SK-N-SH (cell line): ENCODE results near the gene RAB7B. TPM values are rescaled to one million over a fixed set of nuclear protein-coding genes. Genes with fewer than 3 reads are reported as not detected.

Source experiments
- CTCF ChIA-PET: fragments of 300-600, 350-600 bp; formaldehyde crosslinking; extraction: SDS; loops from one replicate; lab custom pipeline; 2021; lab: Yijun Ruan, JAX
- POLR2A ChIA-PET: fragments of 350-600 bp; sonication (Branson Sonifier 250); formaldehyde crosslinking; extraction: SDS; loops from one replicate; lab custom pipeline; 2020; ENCODE audit warnings: antibody characterized with exemption, inconsistent platforms; lab: Yijun Ruan, JAX
- DNase-seq: peaks from one replicate; pipeline ENCODE4 v3.0.0; 2012
- H2AFZ ChIP-seq: fragments of 200-600 bp; sonication (generic); 2 replicates; pipeline ENCODE4 v1.8.1; 2016; ENCODE audit warnings: antibody characterized with exemption, mild to moderate bottlenecking, low read depth
- H3F3A ChIP-seq: fragments of 200-600 bp; sonication (generic); replicated peaks from 2 replicates; pipeline ENCODE3; 2016; ENCODE audit warnings: antibody characterized with exemption, mild to moderate bottlenecking; ENCODE audit not compliant: insufficient read depth
- H3K27ac ChIP-seq, 2 experiments: fragments of 200-500 bp in 1 of 2; fragments of 200-600 bp in 1 of 2; sonication (Bioruptor generic) in 1 of 2; sonication (generic), shearing (Covaris generic) in 1 of 2; 2 replicates each; pipeline versions ENCODE4 v1.5.1 to v1.6.1; 2014 to 2016; ENCODE audit warnings: low read depth in 2 of 2, inconsistent platforms in 1 of 2, low read length in 1 of 2, mild to moderate bottlenecking in 1 of 2, mixed read lengths in 1 of 2
- H3K27me3 ChIP-seq: fragments of 200-600 bp; sonication (generic), shearing (Covaris generic); 2 replicates; pipeline ENCODE4 v1.6.1; 2016; ENCODE audit warnings: mixed run types; ENCODE audit not compliant: insufficient read depth
- H3K36me3 ChIP-seq, 2 experiments: fragments of 200-500 bp in 1 of 2; fragments of 200-600 bp in 1 of 2; sonication (Bioruptor generic) in 1 of 2; sonication (generic) in 1 of 2; replicated peaks in 1 of 2; 2 replicates each; pipeline versions ENCODE3 to v1.5.1; 2014 to 2016; ENCODE audit warnings: low read length in 1 of 2, mild to moderate bottlenecking in 1 of 2; ENCODE audit not compliant: insufficient read depth in 2 of 2, control insufficient read depth in 1 of 2
- H3K4me1 ChIP-seq, 2 experiments: fragments of 200-500 bp in 1 of 2; fragments of 200-600 bp in 1 of 2; sonication (Bioruptor generic) in 1 of 2; sonication (generic), shearing (Covaris generic) in 1 of 2; 2 replicates each; pipeline versions ENCODE4 v1.5.1 to v1.6.1; 2014 to 2016; ENCODE audit warnings: low read depth in 1 of 2, low read length in 1 of 2, mixed run types in 1 of 2; ENCODE audit not compliant: insufficient read depth in 2 of 2, control insufficient read depth in 1 of 2
- H3K4me2 ChIP-seq: fragments of 200-600 bp; sonication (generic), shearing (Covaris generic); 2 replicates; pipeline ENCODE4 v1.6.1; 2017; ENCODE audit warnings: mixed run types
- H3K4me3 ChIP-seq, 2 experiments: fragments of 200-500 bp in 1 of 2; fragments of 200-600 bp in 1 of 2; sonication (Bioruptor generic) in 1 of 2; sonication (generic), shearing (Covaris generic) in 1 of 2; 2 replicates each; pipeline versions ENCODE4 v1.5.1 to v1.8.1; 2014 to 2016; ENCODE audit warnings: low read depth in 2 of 2, inconsistent platforms in 1 of 2, low read length in 1 of 2, mild to moderate bottlenecking in 1 of 2, mixed read lengths in 1 of 2, moderate library complexity in 1 of 2
- H3K79me2 ChIP-seq: fragments of 200-600 bp; sonication (generic); 2 replicates; pipeline ENCODE4 v1.8.1; 2017; ENCODE audit warnings: mild to moderate bottlenecking; ENCODE audit not compliant: insufficient read depth
- H3K9ac ChIP-seq: fragments of 200-600 bp; sonication (generic); 2 replicates; pipeline ENCODE4 v1.6.1; 2017; ENCODE audit warnings: mixed run types
- H3K9me2 ChIP-seq: fragments of 200-600 bp; sonication (generic); 2 replicates; pipeline ENCODE4 v1.6.1; 2017; ENCODE audit warnings: mixed run types
- H3K9me3 ChIP-seq: fragments of 200-600 bp; sonication (generic); 2 replicates; pipeline ENCODE4 v1.6.1; 2017; ENCODE audit warnings: mixed run types, mild to moderate bottlenecking, moderate library complexity
- H4K20me1 ChIP-seq: fragments of 200-600 bp; sonication (generic); 2 replicates; pipeline ENCODE4 v1.6.1; 2017; ENCODE audit warnings: mild to moderate bottlenecking, mixed run types; ENCODE audit not compliant: insufficient read depth
- CHD2 ChIP-seq: fragments of 150-350 bp; IDR thresholded peaks from 2 replicates; pipeline ENCODE4 v1.6.1; 2018; ENCODE audit warnings: low read length; ENCODE audit not compliant: partially characterized antibody
- EP300 ChIP-seq, 2 experiments: IDR thresholded peaks; 2 replicates each; pipeline versions ENCODE4 v1.4.0 to v1.6.1; 2012; ENCODE audit warnings: borderline replicate concordance in 1 of 2, low read depth in 1 of 2, low read length in 1 of 2
- FOXJ3 ChIP-seq: sonication (generic); formaldehyde crosslinking; IDR thresholded peaks from 2 replicates; pipeline ENCODE4 v1.5.1; 2020; ENCODE audit warnings: mild to moderate bottlenecking, missing genetic modification reagents
- GATA2 ChIP-seq: sonication (generic); formaldehyde crosslinking; IDR thresholded peaks from 2 replicates; pipeline ENCODE4 v1.5.0; 2020; ENCODE audit warnings: mild to moderate bottlenecking, missing genetic modification reagents
- JUND ChIP-seq: IDR thresholded peaks from 2 replicates; pipeline ENCODE4 v1.4.0; 2012
- MXI1 ChIP-seq: IDR thresholded peaks from 2 replicates; pipeline ENCODE4 v1.6.1; 2012; ENCODE audit warnings: mild to moderate bottlenecking, low read depth, low read length, improper control_type of control experiment
- NRF1 ChIP-seq: IDR thresholded peaks from 2 replicates; pipeline ENCODE4 v1.6.1; 2012; ENCODE audit warnings: low read depth, mild to moderate bottlenecking, low read length
- POLR2AphosphoS5 ChIP-seq: IDR thresholded peaks from 2 replicates; pipeline ENCODE4 v1.6.1; 2012; ENCODE audit warnings: low read depth, low read length
- RAD21 ChIP-seq: IDR thresholded peaks from 2 replicates; pipeline ENCODE4 v1.6.1; 2012; ENCODE audit warnings: mild to moderate bottlenecking, low read length
- SIN3A ChIP-seq: IDR thresholded peaks from 2 replicates; pipeline ENCODE4 v1.6.1; 2012; ENCODE audit warnings: low read depth, mild to moderate bottlenecking, low read length, moderate library complexity, borderline replicate concordance
- SMC3 ChIP-seq: IDR thresholded peaks from 2 replicates; pipeline ENCODE4 v1.6.1; 2012; ENCODE audit warnings: low read depth, low read length, improper control_type of control experiment
- TAF1 ChIP-seq: IDR thresholded peaks from 2 replicates; pipeline ENCODE4 v1.6.1; 2012; ENCODE audit warnings: low read depth, mild to moderate bottlenecking, low read length, moderate library complexity, borderline replicate concordance
- TCF12 ChIP-seq: IDR thresholded peaks from 2 replicates; pipeline ENCODE4 v1.4.0; 2012
- TEAD4 ChIP-seq: IDR thresholded peaks from 2 replicates; pipeline ENCODE4 v1.4.0; 2012; ENCODE audit warnings: mild to moderate bottlenecking, borderline replicate concordance; ENCODE audit not compliant: insufficient read depth
- YY1 ChIP-seq: IDR thresholded peaks from 2 replicates; pipeline ENCODE4 v1.4.0; 2012; ENCODE audit warnings: low read depth, mild to moderate bottlenecking
- WGBS: methylation state at CpG from one replicate; pipeline ENCODE4 v1.1.6; 2017; ENCODE audit warnings: low lambda C conversion rate; 5-methylcytosine and 5-hydroxymethylcytosine counted together
- polyA plus RNA-seq, 3 experiments: library from polyadenylated mRNA; depleted of rRNA; stranded (reverse); fragments of >200 nt; gene quantifications; 2 replicates each; pipeline ENCODE4 v1.2.3, GENCODE V29; 2012
- TF ChIP-seq, protein P1 (sequence below): fragments of 200-600 bp; sonication (generic); IDR thresholded peaks from 2 replicates; pipeline ENCODE4 v1.6.1; 2017; ENCODE audit warnings: antibody characterized with exemption, mild to moderate bottlenecking, moderate library complexity
- TF ChIP-seq, protein P2 (sequence below): IDR thresholded peaks from 2 replicates; pipeline ENCODE4 v1.4.0; 2012; ENCODE audit warnings: low read depth, borderline replicate concordance
- TF ChIP-seq, protein P3 (sequence below): fragments of 150-350 bp; IDR thresholded peaks from 2 replicates; pipeline ENCODE4 v1.6.1; 2017; ENCODE audit warnings: antibody characterized with exemption, low read length, low read depth, borderline replicate concordance

RAB7B gene
- polyA plus RNA-seq, 1 of the 3 experiments (the other 2 are of a cell fraction), result 0.15 TPM

DNA sequence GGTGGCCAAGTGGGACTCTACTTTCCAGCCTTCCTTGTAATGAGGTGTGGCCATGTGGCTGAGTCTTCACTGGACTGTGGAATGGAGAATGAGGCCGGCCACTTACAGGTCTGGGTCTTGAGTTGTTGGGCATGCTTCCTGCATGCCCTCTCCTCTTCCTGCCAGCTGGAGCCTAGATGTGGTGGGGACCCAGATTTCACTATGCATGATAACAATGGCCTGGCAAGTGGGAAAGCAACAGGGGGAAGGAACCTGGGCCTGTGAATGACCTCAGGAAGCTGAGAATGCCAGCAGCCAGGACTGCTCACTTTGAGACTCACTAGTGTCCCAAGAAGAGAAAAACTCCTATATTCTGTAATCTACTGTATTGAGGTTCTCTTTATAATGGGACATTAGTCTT is 51.4 kb downstream of the RAB7B start:
- Histone ChIP-seq H3K36me3 (no peaks in the 10 kb centered on the region), H3K4me3 (no peak overlapping the region), H3K79me2 (no peaks in the 10 kb centered on the region), H3K9ac (no peak overlapping the region), H2AFZ (no peak overlapping the region), H4K20me1 (no peaks in the 10 kb centered on the region), H3K4me2 (no peak overlapping the region), H3K27me3 (peaks cover 19% of the 10 kb centered on the region; the same call in 1 of the 2 replicates), H3K4me1 (peaks cover 0 to 3% of the 10 kb centered on the region in 2 experiments; a peak in 1 of 4 replicates), H3K27ac (no peak overlapping the region), H3K9me2 (no peaks in the 10 kb centered on the region), H3F3A (no peaks in the 10 kb centered on the region), H3K9me3 (no peaks in the 10 kb centered on the region)
- ChIA-PET CTCF (interaction anchor here (1.2 to 22.3 kb wide), 4 partner anchors 26 to 160 kb away, joined by 3 to 197 read pairs (median 12); no protein-coding TSS in a partner anchor), POLR2A (no interaction called here)
- 50% methylated on average over 1 of the region's 1 CpG for WGBS
- DNase-seq, result no peak
- TF ChIP-seq TCF12 (no peak), YY1 (no peak), POLR2AphosphoS5 (no peak), EP300 (IDR thresholded peaks at IDR 0.05; ENCODE audit: borderline replicate concordance in 1 of 2, low read depth in 1 of 2, low read length in 1 of 2) (no peak), RAD21 (no peak), MXI1 (no peak), SMC3 (no peak), CHD2 (no peak), TAF1 (no peak), NRF1 (no peak), JUND (no peak)
- TF ChIP-seq, protein P1, sequence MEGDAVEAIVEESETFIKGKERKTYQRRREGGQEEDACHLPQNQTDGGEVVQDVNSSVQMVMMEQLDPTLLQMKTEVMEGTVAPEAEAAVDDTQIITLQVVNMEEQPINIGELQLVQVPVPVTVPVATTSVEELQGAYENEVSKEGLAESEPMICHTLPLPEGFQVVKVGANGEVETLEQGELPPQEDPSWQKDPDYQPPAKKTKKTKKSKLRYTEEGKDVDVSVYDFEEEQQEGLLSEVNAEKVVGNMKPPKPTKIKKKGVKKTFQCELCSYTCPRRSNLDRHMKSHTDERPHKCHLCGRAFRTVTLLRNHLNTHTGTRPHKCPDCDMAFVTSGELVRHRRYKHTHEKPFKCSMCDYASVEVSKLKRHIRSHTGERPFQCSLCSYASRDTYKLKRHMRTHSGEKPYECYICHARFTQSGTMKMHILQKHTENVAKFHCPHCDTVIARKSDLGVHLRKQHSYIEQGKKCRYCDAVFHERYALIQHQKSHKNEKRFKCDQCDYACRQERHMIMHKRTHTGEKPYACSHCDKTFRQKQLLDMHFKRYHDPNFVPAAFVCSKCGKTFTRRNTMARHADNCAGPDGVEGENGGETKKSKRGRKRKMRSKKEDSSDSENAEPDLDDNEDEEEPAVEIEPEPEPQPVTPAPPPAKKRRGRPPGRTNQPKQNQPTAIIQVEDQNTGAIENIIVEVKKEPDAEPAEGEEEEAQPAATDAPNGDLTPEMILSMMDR, result no peak
- TF ChIP-seq, protein P2, sequence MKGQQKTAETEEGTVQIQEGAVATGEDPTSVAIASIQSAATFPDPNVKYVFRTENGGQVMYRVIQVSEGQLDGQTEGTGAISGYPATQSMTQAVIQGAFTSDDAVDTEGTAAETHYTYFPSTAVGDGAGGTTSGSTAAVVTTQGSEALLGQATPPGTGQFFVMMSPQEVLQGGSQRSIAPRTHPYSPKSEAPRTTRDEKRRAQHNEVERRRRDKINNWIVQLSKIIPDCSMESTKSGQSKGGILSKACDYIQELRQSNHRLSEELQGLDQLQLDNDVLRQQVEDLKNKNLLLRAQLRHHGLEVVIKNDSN, result no peak
- TF ChIP-seq, protein P3, sequence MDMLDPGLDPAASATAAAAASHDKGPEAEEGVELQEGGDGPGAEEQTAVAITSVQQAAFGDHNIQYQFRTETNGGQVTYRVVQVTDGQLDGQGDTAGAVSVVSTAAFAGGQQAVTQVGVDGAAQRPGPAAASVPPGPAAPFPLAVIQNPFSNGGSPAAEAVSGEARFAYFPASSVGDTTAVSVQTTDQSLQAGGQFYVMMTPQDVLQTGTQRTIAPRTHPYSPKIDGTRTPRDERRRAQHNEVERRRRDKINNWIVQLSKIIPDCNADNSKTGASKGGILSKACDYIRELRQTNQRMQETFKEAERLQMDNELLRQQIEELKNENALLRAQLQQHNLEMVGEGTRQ, result no peak

DNA sequence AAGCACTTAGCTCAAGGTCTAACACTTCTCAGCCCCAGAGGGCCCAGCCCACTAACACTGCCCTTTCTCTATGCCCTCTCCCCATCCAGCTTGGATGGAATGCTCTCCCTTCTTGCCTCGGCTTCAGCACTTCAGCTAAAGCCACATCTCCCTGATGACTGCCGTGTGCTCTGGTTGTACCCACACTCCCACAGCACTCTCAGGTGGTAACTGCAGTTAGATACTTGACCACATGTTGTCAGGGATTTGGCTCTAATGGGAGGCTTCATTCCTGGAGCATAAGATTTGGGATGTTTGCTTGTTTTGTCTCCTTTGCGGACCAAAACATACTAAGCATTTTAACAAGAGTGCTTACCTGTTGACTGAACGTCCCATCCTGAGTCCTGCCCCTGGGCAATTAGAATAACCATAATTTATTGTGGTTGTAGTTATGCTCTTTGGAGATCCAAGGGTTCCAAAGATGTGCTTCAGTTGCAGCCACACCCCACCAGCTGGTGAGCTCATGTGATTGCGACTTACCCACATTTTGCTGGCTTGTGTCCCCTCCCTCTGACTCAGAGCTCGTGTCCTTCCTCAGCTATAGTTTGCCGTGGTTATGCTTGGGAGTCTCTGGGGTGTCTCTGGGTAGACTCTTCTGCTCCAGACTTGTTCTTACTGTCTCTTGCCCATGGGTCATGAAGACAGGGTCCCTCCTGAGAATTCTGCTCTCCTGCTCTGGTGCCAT is 52.2 kb downstream of the RAB7B start:
- no peaks in the 10 kb centered on the region for H3K79me2 ChIP-seq
- no peak overlapping the region for H3K4me2 ChIP-seq
- peaks cover 16% of the 10 kb centered on the region; the same call in 1 of the 2 replicates for H3K27me3 ChIP-seq
- POLR2A ChIA-PET, result no interaction called here
- H3K36me3 ChIP-seq, result no peaks in the 10 kb centered on the region
- H3K4me1 ChIP-seq, result peaks cover 0 to 3% of the 10 kb centered on the region in 2 experiments; a peak in 1 of 4 replicates
- CTCF ChIA-PET, result interaction anchor here (0.6 to 22.3 kb wide), 6 partner anchors 27 to 159 kb away, joined by 3 to 197 read pairs (median 4); no protein-coding TSS in a partner anchor
- TF ChIP-seq YY1, result no peak
- TF ChIP-seq TEAD4, result no peak
- TF ChIP-seq JUND, result no peak
- TF ChIP-seq TAF1, result no peak
- TF ChIP-seq SIN3A, result no peak
- no peak for TF ChIP-seq RAD21
- TF ChIP-seq FOXJ3 (CRISPR knock-in tag), result no peak
- no peak for TF ChIP-seq GATA2
- no peak overlapping the region for H3K4me3 ChIP-seq
- no peaks in the 10 kb centered on the region for H3F3A ChIP-seq
- 68% methylated on average over 7 of the region's 7 CpGs for WGBS
- no peaks in the 10 kb centered on the region for H3K9me2 ChIP-seq
- no peak overlapping the region for H3K9ac ChIP-seq
- no peak overlapping the region for H3K27ac ChIP-seq
- no peaks in the 10 kb centered on the region for H3K9me3 ChIP-seq
- H2AFZ ChIP-seq, result no peak overlapping the region
- no peaks in the 10 kb centered on the region for H4K20me1 ChIP-seq
- DNase-seq, result no peak
